HG03378 (cell line): ENCODE data around the gene XXYLT1.
"Not testable (repeated sequence)": the region's sequence is repeated elsewhere in the genome, so short reads cannot be mapped to it uniquely, and the experiment has no call there.

Experiments
- ATAC-seq: cut with Tn5 transposase; IDR thresholded peaks from one replicate; pipeline ENCODE4 v1.9.1; 2021; ENCODE audit warnings: mild to moderate bottlenecking, moderate library complexity; ENCODE audit not compliant: unreplicated experiment

The XXYLT1 gene

GRCh38 chr3:195056506-195056905, 214.5 kb downstream of the XXYLT1 start:
- no peak for ATAC-seq

DNA sequence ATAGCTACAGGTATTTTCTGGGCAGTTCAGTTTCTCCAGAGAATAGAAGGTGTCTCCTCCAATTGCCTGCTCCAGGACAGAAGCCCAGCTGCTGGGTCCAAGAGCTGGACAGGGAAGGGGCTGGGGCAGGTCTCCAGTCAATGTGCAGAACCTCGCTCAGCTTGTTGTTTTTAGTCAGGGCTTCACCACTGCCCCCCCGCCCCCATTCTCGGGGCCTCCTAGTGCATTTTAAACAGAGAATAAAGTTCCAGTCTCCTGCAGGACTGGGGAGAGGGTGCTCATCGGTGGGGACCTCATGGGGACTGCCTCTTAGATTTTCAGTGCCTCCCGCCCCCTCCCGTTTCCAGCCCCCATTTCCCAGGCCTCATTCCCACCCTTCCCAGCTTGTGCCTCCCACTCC, 216.6 kb downstream of the XXYLT1 start:
- no peak for ATAC-seq

DNA sequence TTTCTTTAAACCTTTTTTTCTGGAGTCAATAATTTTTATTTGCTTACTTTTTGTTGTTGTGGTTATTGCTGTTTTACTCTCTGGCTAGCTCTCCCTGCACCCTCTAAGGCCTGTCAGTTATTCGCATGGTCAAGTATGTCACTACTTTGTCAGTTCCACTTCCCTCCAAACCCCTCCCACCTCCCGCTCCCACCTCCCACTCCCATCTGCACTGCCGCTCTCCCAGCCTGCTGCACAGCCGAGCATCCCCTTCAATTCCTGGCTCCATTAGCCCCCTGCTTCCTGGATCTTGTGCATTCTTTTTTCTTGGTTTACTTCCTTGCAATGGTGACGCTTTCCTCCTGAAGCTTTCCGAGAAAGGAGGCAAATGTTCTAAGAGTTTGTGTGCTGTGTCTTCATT, 218.0 kb downstream of the XXYLT1 start:
- ATAC-seq = no peak

GRCh38 chr3:195050296-195050695, 220.7 kb downstream of the XXYLT1 start:
- ATAC-seq = not testable (repeated sequence)

DNA sequence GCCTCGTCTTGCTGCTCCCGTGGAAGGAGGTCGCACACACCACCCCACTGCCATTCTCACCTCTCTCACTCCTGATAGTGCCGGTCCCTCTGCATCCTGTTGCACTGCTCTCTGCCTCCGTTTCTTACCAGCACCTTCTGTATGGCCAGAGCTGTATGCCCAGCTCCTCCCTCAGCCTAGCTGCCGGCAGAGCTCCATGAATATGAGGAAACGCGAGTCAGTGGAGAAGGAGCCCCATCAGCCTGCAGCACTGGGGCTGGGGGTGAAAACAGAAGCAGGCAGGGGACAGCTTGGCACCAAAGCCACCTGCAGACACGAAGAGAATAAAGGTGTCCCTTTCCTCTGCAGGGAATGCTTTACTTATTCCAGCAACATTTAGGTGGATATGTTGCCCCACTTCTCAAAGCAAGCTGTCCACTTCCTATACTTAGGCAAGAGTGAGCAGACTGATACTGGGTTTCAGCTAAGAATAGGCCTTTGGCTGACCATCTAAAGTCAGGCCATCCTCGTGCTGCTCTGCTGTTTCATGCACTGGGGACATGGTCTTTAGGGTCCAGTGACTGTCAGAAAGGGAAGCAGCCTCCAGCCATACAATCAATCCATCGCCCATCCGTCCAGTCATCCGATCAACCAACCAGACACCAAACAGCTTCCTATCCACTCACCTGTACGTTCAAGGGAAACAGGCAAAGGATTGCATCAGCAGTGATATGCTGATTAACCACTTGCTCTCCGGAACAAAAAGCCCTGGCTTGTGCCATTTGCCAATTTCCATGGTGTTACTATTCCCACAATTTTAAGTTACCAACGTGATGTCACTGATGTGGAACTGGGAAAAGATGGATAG, 222.7 kb downstream of the XXYLT1 start:
- ATAC-seq = no peak

- no peak for ATAC-seq
Observed at GRCh38 chr3:195047536-195047935, 223.4 kb downstream of the XXYLT1 start.

- no peak for ATAC-seq
Observed at GRCh38 chr3:195046441-195046840, 224.5 kb downstream of the XXYLT1 start.

DNA sequence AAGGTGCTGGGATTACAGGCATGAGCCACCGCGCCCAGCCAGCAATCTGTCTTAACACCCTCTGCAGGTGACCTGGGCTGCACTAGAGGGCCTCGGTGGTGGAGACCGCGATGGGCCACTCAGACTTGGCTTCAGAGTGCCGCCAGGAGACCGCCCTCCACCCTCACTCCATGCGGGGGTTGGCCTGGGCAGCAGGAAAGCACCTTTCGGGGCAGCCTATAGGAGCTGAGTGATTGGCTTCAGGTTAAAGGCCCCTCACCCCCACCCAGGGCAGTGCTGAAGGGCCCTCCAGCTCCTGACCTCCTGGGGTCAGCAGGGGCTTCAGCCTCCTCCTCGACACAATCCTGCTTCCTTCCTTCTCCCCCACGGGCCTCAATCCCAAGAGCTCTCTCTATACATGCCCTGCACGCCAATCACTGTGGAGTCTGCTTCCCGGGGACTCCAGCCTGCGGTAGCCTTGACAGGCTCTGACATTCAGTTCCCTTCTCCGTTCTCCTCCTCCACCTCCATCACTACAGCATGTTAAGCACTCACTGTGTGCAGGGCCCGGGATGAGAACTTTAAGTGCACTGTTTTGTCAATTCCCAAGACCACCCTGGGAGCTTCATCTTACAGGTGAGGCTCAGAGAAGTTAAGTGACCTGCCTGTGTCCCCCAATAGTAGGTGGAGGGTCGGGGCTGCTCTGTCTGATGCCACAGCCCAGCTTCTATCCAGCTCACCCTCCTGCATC, 225.3 kb downstream of the XXYLT1 start:
- no peak for ATAC-seq

GRCh38 chr3:195044411-195044810, 226.5 kb downstream of the XXYLT1 start:
- ATAC-seq = no peak

DNA sequence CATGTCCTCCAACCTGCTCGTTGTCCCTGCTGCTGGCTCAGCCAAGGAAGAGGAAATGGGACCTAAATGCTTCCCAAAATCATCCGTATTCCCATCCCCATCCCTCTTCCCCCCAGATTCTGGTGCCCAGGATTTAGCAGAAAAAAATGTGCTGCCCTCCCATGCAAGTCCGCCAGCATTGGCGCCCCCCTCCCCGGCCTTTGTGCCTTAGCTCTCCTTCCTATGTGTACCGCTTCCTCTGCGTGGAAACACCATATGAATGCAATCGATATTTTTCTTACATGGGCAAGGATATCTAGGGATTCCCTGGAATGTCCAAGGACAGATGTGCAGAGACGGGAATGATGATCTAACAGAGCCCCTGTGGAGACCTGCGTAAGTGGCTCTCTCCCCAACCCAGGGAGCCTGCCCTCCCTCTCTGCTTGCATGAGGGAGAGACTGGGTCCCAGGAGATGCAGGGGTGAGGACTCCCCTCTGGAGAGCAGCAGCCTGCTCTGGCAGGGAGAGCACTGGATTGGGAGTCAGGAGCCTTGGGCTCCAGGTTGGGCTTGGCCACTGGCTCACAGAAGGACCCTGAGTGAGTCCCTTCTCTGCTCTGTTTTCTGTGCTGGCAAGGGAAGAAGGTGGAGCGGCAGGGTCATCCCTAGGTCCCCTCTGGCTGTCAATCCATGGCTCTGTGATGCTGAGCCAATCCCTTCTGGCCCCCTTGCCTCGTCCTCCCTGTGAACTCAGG, 227.2 kb downstream of the XXYLT1 start:
- no peak for ATAC-seq

DNA sequence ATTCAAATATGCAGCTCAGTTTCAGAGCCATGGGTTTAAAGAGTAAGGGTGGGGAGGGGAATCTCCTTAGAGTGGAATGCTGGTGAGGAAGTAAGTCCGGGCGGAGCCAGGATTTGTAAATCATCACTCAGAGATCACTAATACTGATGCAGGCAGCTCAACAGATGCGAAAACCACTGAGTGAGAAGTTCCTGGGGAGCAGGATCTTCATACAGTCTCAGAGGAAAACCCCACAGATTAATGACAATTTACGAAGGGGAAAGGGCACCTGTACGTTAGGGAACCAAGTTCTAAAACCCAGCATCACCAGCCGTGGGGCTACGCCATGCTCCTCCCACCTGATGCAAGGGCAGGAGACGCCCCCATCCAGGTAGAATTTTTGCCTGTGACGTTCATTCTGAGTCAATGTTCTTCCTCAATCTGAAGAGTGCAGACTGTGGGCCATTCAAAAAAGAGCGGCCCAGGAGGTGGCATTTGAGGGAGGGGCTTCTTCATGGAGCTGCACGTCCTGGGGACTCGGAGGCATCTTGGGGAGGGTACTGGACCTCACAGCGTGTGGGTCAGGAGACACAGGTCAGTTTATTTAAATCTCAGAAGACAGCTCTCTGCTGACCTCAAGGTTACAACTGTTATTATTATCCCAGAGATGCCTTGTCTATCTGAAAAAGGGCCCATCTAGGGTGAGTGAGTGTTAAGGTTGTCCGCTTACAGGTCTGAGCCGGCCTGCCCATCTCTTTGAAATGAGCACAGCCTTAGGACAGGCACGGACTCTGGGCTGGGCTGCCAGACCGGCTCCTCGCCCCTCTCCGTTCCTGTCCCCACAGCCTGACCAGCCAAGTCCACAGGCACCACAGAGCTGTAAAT, 228.0 kb downstream of the XXYLT1 start:
- ATAC-seq = no peak

- no peak for ATAC-seq
Observed at GRCh38 chr3:195041871-195042742, 228.9 kb downstream of the XXYLT1 start.

DNA sequence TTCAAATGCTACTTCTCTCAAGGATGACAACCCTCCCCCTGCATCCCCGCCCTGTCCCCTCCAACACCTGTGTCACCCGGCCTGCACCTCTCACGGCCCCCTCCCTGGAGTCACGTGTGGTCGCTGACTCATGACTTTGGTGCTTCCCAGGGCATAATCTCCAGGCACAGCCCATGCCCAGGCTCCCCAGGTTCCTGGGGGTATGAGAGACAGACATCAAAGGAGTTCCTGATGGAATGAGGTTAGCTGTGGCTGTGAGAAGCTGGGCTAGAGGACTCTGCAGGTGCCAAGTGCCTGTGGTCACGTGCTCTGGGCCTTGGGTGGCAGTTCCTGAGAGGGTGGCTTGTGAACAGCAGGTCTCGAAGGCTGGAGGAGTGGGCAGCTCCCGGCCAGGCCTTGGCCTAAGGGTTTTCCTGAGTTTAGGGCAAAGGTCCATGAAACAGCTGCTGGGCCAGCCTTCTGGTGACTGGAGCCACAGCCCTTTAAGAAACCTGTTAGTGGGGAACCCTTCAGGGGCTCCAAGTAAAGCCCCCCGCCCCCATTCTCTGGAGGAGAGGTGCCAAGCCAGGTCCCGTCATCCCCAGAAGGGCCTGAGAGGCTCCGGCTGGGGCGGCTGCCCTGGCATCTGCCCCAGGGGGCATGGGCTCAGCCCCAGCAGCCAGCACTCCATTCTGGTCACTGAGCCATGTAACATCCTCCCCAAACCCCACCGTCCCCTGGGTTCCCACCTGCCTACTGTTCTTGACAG, 230.0 kb downstream of the XXYLT1 start:
- ATAC-seq = no peak

- no peak for ATAC-seq
Observed at GRCh38 chr3:195040094-195040493, 230.9 kb downstream of the XXYLT1 start.

DNA sequence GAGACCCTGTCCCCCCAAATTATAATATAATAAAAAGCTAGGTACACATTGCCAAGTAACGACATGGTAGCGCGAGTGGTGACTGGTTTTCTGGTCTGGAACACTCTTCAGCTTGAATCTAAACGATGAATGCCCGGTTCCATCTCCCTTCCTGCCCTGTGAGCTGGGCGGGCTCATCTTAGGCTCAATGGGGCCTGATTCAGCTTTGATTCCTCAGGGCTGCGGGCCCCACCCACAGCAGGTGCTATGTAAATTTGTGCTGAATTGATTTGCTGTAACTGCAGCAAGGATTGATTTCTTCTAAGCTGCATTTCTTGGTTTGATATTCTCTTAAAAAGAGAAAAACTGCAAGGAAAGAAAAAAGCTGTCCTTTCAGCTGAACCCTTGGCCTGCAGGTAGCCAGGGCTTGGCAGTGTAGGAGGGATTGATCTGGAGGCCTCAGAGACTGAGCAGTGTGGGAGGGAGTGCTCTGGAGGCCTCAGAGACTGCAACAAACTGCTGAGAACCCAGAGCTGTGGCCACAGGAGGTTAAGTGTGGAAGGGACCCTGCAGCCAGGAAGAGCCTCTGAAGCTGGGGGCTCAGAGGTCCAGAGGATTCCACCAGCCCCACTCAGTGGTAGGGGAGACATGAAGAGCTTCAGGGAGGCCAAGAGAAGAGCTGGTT, 231.6 kb downstream of the XXYLT1 start:
- ATAC-seq = no peak

DNA sequence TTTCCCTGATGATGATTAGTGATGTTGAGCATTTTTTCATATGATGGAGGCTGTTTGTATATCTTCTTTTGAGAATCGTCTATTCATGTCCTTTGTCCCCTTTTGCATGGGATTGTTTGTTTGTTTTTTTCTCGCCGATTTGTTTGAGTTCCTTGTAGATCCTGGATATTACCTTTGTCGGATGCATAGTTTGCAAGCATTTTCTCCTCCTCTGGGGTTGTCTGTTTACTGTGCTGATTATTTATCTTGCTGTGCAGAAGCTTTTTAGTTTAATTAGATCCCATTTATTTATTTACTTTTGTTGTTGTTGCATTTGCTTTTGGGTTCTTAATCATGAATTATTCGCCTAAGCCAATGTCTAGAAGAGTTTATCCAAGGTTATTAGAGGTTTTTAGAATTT, 232.8 kb downstream of the XXYLT1 start:
- ATAC-seq = no peak

- not testable (repeated sequence) for ATAC-seq
Observed at GRCh38 chr3:195037586-195037985, 233.4 kb downstream of the XXYLT1 start.

DNA sequence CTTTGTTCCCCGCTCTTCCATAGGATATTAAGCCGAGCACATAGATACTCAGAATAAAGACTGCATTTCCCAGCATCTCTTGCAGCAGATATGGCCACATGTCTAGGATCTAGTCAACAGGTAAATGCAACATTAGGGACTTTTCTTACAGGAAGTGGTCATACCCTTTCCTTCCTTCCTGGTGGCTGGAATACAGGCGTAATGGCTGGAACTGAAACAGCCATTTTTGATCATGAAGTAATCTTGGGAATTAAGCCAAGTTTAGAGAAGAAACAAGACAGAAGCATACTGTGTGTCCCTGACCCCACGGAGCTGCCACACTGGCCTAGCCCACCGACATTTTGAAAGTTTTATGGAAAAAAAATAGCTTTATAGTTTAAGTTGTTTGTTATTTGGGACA, 234.0 kb downstream of the XXYLT1 start:
- no peak for ATAC-seq
